H9 (cell line): ENCODE data around the gene CTNNA3. TPM values are rescaled to one million over a fixed set of nuclear protein-coding genes. Genes with fewer than 3 reads are reported as not detected.

Experiments
- DNase-seq: peaks from one replicate; pipeline ENCODE4 v3.0.0-alpha.2; 2017
- H2AFZ ChIP-seq: one replicate; pipeline ENCODE4 v1.6.1; 2013; ENCODE audit warnings: mild to moderate bottlenecking, low read length, control low read depth, moderate library complexity
- H2AK5ac ChIP-seq: 2 replicates; pipeline ENCODE4 v1.6.1; 2013; ENCODE audit warnings: low read length, control low read depth, mixed read lengths; ENCODE audit not compliant: insufficient read length
- H2BK120ac ChIP-seq: one replicate; pipeline ENCODE4 v1.6.1; 2013; ENCODE audit warnings: low read depth, mild to moderate bottlenecking, low read length, control low read depth, inconsistent platforms; ENCODE audit not compliant: poor library complexity, severe bottlenecking
- H2BK12ac ChIP-seq: 2 replicates; pipeline ENCODE4 v1.6.1; 2013; ENCODE audit warnings: low read length, control low read depth, mixed read lengths, low read depth; ENCODE audit not compliant: insufficient read length
- H2BK15ac ChIP-seq: 2 replicates; pipeline ENCODE4 v1.6.1; 2013; ENCODE audit warnings: low read depth, low read length, control low read depth
- H2BK20ac ChIP-seq: one replicate; pipeline ENCODE4 v1.6.1; 2013; ENCODE audit warnings: low read depth, mild to moderate bottlenecking, low read length, control low read depth, inconsistent platforms; ENCODE audit not compliant: poor library complexity, severe bottlenecking
- H2BK5ac ChIP-seq: 2 replicates; pipeline ENCODE4 v1.6.1; 2013; ENCODE audit warnings: low read length, control low read depth, mixed read lengths; ENCODE audit not compliant: insufficient read length
- H3K14ac ChIP-seq: 2 replicates; pipeline ENCODE4 v1.6.1; 2013; ENCODE audit warnings: low read length, control low read depth; ENCODE audit not compliant: insufficient read depth
- H3K18ac ChIP-seq: 2 replicates; pipeline ENCODE4 v1.6.1; 2013; ENCODE audit warnings: low read depth, mild to moderate bottlenecking, mixed read lengths, low read length, control low read depth; ENCODE audit not compliant: insufficient read length
- H3K23ac ChIP-seq: 2 replicates; pipeline ENCODE4 v1.6.1; 2013; ENCODE audit warnings: low read length, control low read depth, mixed read lengths, low read depth; ENCODE audit not compliant: insufficient read length
- H3K23me2 ChIP-seq: 2 replicates; pipeline ENCODE4 v1.6.1; 2013; ENCODE audit warnings: low read depth, mild to moderate bottlenecking, mixed read lengths, low read length, control low read depth; ENCODE audit not compliant: insufficient read length, poor library complexity, severe bottlenecking
- H3K27ac ChIP-seq: 2 replicates; pipeline ENCODE4 v1.5.1; 2013; ENCODE audit warnings: low read length, control low read depth, mixed read lengths, low read depth; ENCODE audit not compliant: insufficient read length
- H3K27me3 ChIP-seq: 2 replicates; pipeline ENCODE4 v1.6.1; 2013; ENCODE audit warnings: low read length, control low read depth, inconsistent platforms; ENCODE audit not compliant: insufficient read depth
- H3K4ac ChIP-seq: 2 replicates; pipeline ENCODE4 v1.6.1; 2013; ENCODE audit warnings: low read depth, mild to moderate bottlenecking, control low read depth, inconsistent platforms, low read length, moderate library complexity
- H3K4me1 ChIP-seq: 2 replicates; pipeline ENCODE4 v1.6.1; 2013; ENCODE audit warnings: low read length, control low read depth, inconsistent platforms; ENCODE audit not compliant: insufficient read depth
- H3K4me2 ChIP-seq: 2 replicates; pipeline ENCODE4 v1.6.1; 2013; ENCODE audit warnings: low read length, control low read depth, mixed read lengths; ENCODE audit not compliant: insufficient read length, insufficient read depth
- H3K56ac ChIP-seq: 2 replicates; pipeline ENCODE4 v1.6.1; 2013; ENCODE audit warnings: low read depth, mild to moderate bottlenecking, mixed read lengths, low read length, control low read depth; ENCODE audit not compliant: insufficient read length
- H3K79me1 ChIP-seq: 2 replicates; pipeline ENCODE4 v1.6.1; 2013; ENCODE audit warnings: low read depth, mild to moderate bottlenecking, moderate library complexity, low read length, control low read depth, inconsistent platforms; ENCODE audit not compliant: insufficient read depth, poor library complexity, severe bottlenecking
- H3K79me2 ChIP-seq: 2 replicates; pipeline ENCODE4 v1.6.1; 2013; ENCODE audit warnings: low read length, control low read depth, inconsistent platforms; ENCODE audit not compliant: insufficient read depth
- H3K9ac ChIP-seq: 2 replicates; pipeline ENCODE4 v1.6.1; 2013; ENCODE audit warnings: low read length, control low read depth, mixed read lengths; ENCODE audit not compliant: insufficient read length; ENCODE audit errors: extremely low read depth
- H3K9me3 ChIP-seq: one replicate; pipeline ENCODE4 v1.6.1; 2013; ENCODE audit warnings: low read depth, low read length, inconsistent platforms; ENCODE audit not compliant: control insufficient read depth
- H3T11ph ChIP-seq: one replicate; pipeline ENCODE4 v1.6.1; 2013; ENCODE audit warnings: mild to moderate bottlenecking, low read length, control low read depth, inconsistent platforms
- H4K20me1 ChIP-seq: one replicate; pipeline ENCODE4 v1.6.1; 2013; ENCODE audit not compliant: control insufficient read depth, insufficient read length, insufficient read depth
- H4K5ac ChIP-seq: 2 replicates; pipeline ENCODE4 v1.6.1; 2013; ENCODE audit warnings: low read depth, mild to moderate bottlenecking, mixed read lengths, low read length, control low read depth; ENCODE audit not compliant: insufficient read length
- H4K8ac ChIP-seq: replicated peaks from 2 replicates; pipeline ENCODE4 v1.6.1; 2013; ENCODE audit warnings: low read length, control low read depth, mixed read lengths, low read depth; ENCODE audit not compliant: insufficient read length
- H4K91ac ChIP-seq: 2 replicates; pipeline ENCODE4 v1.6.1; 2013; ENCODE audit warnings: low read depth, mild to moderate bottlenecking, moderate library complexity, mixed read lengths, low read length, control low read depth; ENCODE audit not compliant: insufficient read length
- H3K27ac Mint-ChIP-seq, 3 experiments: 2 replicates in 2 of 3; 3 replicates in 1 of 3; pipeline ENCODE4 v1.8.0; 2020 to 2021; ENCODE audit warnings: mixed read lengths in 3 of 3, mild to moderate bottlenecking in 1 of 3, moderate library complexity in 1 of 3
- H3K27me3 Mint-ChIP-seq: 2 replicates; pipeline ENCODE4 v1.8.0; 2021; ENCODE audit warnings: low read depth, mild to moderate bottlenecking, moderate library complexity, mixed read lengths
- H3K36me3 Mint-ChIP-seq, 3 experiments: 2 replicates in 2 of 3; 3 replicates in 1 of 3; pipeline ENCODE4 v1.8.0; 2020 to 2021; ENCODE audit warnings: low read depth in 3 of 3, mixed read lengths in 3 of 3; ENCODE audit not compliant: insufficient read depth in 1 of 3
- H3K4me1 Mint-ChIP-seq, 2 experiments: 2 replicates each; pipeline ENCODE4 v1.8.0; 2020; ENCODE audit warnings: mixed read lengths in 2 of 2
- H3K4me3 Mint-ChIP-seq, 2 experiments: 2 replicates in 1 of 2; 3 replicates in 1 of 2; pipeline ENCODE4 v1.8.0; 2020 to 2021; ENCODE audit warnings: mild to moderate bottlenecking in 2 of 2, mixed read lengths in 2 of 2, moderate library complexity in 1 of 2
- H3K9me3 Mint-ChIP-seq, 2 experiments: 2 replicates in 1 of 2; 3 replicates in 1 of 2; pipeline ENCODE4 v1.8.0; 2020; ENCODE audit warnings: mild to moderate bottlenecking in 2 of 2, mixed read lengths in 2 of 2, moderate library complexity in 1 of 2
- total RNA-seq: library from RNA; stranded (reverse); gene quantifications from 2 replicates; pipeline ENCODE4 v1.2.1, GENCODE V29; 2021
- TF ChIP-seq, protein P1 (sequence below): fragments of 200-600 bp; sonication (generic); conservative IDR thresholded peaks from 3 replicates; pipeline ENCODE4 v1.8.0; 2021; ENCODE audit warnings: antibody characterized with exemption, mild to moderate bottlenecking

Gene CTNNA3
- total RNA-seq, 1 experiment from 2014 or later, result 3.3 TPM

DNA sequence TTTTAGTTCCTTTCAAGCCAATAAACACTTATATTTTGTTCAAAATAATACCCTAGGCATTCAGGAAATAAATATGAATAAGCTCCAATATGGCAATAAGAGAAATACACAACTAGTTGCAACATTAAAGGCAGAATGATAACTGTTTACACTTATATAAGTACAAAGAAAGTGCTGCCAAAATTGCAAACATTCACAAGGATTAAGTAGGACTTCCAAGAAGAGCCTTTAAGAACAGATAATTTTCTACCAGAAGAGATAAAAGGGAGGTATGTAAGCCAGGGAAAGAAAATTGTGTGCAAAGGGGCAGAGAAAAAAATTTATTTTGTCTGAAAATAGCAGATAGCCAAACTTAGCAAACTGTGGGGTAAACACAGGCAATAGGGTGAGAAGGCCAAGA, 83.8 kb downstream of the CTNNA3 start:
- H3K23me2 ChIP-seq, result no peaks in the 10 kb centered on the region
- H2BK15ac ChIP-seq, result no peak overlapping the region
- peaks cover 13 to 18% of the 10 kb centered on the region in 2 experiments for H3K4me1 Mint-ChIP-seq
- H2BK120ac ChIP-seq, result no peak overlapping the region
- H4K91ac ChIP-seq, result no peak overlapping the region
- H3K79me2 ChIP-seq, result no peaks in the 10 kb centered on the region
- H2BK5ac ChIP-seq, result no peak overlapping the region
- H2AK5ac ChIP-seq, result no peak overlapping the region
- no peak overlapping the region for H3K27ac Mint-ChIP-seq
- H3K18ac ChIP-seq, result no peak overlapping the region
- H3K4me2 ChIP-seq, result no peak overlapping the region
- no peak overlapping the region for H3T11ph ChIP-seq
- no peak overlapping the region for H4K8ac ChIP-seq
- H4K20me1 ChIP-seq, result no peaks in the 10 kb centered on the region
- H3K9ac ChIP-seq, result no peak overlapping the region
- no peak overlapping the region for H2BK12ac ChIP-seq
- H3K79me1 ChIP-seq, result no peaks in the 10 kb centered on the region
- no peak for DNase-seq
- TF ChIP-seq, protein P1, sequence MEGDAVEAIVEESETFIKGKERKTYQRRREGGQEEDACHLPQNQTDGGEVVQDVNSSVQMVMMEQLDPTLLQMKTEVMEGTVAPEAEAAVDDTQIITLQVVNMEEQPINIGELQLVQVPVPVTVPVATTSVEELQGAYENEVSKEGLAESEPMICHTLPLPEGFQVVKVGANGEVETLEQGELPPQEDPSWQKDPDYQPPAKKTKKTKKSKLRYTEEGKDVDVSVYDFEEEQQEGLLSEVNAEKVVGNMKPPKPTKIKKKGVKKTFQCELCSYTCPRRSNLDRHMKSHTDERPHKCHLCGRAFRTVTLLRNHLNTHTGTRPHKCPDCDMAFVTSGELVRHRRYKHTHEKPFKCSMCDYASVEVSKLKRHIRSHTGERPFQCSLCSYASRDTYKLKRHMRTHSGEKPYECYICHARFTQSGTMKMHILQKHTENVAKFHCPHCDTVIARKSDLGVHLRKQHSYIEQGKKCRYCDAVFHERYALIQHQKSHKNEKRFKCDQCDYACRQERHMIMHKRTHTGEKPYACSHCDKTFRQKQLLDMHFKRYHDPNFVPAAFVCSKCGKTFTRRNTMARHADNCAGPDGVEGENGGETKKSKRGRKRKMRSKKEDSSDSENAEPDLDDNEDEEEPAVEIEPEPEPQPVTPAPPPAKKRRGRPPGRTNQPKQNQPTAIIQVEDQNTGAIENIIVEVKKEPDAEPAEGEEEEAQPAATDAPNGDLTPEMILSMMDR, result no peak
- no peak overlapping the region for H2BK20ac ChIP-seq
- no peak overlapping the region for H4K5ac ChIP-seq
- H3K27me3 ChIP-seq, result no peaks in the 10 kb centered on the region
- H3K27ac ChIP-seq, result no peak overlapping the region
- H2AFZ ChIP-seq, result no peak overlapping the region
- H3K23ac ChIP-seq, result no peak overlapping the region
- no peaks in the 10 kb centered on the region for H3K4me1 ChIP-seq
- H3K36me3 Mint-ChIP-seq, result peaks cover 0 to 8% (median 5%) of the 10 kb centered on the region in 3 experiments; a peak in 3 of 7 replicates
- H3K14ac ChIP-seq, result no peak overlapping the region
- H3K4me3 Mint-ChIP-seq, result no peak overlapping the region
- H3K9me3 ChIP-seq, result no peaks in the 10 kb centered on the region
- no peak overlapping the region for H3K56ac ChIP-seq
- H3K4ac ChIP-seq, result no peak overlapping the region
- no peaks in the 10 kb centered on the region for H3K27me3 Mint-ChIP-seq
- H3K9me3 Mint-ChIP-seq, result peaks cover 7 to 9% of the 10 kb centered on the region in 2 experiments; a peak in 4 of 5 replicates
